Measurements from ENCODE around the gene ATOSB. TPM values are rescaled to one million over a fixed set of nuclear protein-coding genes. Genes with fewer than 3 reads are reported as not detected.

Gene ATOSB, protein sequence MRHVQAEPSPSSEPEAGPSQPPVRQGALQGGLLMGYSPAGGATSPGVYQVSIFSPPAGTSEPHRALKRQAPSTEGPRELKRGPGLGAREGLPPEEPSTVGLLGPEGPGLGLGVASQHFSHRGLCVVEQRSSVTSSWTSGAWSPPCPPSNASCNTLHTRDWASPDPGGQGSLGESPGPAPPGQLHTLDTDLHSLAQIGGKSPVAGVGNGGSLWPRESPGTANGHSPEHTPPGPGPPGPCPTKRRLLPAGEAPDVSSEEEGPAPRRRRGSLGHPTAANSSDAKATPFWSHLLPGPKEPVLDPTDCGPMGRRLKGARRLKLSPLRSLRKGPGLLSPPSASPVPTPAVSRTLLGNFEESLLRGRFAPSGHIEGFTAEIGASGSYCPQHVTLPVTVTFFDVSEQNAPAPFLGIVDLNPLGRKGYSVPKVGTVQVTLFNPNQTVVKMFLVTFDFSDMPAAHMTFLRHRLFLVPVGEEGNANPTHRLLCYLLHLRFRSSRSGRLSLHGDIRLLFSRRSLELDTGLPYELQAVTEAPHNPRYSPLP
- total RNA-seq: 31.8 and 38.5 TPM in 2 replicates

DNA sequence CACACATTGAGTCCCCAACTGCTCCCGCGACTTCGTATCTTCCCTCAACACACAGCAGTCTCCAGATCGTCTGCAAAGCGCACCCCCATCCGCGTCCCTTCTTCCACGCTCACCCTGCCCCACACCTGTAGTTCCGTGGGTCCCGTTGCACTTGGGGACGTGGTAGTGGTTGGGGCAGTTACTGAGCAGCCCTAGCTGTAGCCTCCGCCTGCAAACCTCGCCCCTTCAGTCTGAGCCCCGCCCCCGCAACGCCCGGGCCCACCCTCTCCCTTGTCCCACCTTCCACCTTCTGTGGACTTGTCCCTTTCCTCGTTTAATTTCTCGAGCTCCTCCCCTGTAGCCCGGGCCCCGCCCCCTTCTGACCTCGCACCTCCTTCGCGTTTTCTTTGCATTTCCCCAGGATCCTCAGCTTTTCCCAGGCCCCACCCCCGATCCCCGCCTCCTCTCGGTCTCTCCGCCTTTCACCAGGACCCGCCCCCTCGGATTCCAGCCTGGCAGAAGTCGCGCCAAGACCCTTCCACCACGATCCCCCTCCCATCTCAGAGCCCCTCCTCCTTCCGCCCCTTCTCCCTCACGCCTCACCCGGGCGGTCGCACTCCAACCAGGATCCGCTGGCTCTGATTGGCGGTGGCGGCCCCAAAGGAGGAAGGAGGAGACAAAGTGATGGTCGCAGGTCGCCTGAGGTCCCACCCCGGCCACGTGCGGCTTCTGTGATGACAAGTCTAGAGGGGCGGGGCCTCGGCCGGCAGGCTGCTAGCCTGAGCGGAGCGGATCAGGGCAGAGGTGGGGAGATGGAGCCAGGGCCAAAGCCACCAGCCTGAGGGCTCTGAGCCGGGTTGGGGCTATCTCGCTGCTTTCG lies at the start of gene ATOSB:
ATOSB (minus strand) TSS at position 183 of the 859 bp plus-strand sequence. CDS start 7,588 bp downstream, outside the sequence.

DNA sequence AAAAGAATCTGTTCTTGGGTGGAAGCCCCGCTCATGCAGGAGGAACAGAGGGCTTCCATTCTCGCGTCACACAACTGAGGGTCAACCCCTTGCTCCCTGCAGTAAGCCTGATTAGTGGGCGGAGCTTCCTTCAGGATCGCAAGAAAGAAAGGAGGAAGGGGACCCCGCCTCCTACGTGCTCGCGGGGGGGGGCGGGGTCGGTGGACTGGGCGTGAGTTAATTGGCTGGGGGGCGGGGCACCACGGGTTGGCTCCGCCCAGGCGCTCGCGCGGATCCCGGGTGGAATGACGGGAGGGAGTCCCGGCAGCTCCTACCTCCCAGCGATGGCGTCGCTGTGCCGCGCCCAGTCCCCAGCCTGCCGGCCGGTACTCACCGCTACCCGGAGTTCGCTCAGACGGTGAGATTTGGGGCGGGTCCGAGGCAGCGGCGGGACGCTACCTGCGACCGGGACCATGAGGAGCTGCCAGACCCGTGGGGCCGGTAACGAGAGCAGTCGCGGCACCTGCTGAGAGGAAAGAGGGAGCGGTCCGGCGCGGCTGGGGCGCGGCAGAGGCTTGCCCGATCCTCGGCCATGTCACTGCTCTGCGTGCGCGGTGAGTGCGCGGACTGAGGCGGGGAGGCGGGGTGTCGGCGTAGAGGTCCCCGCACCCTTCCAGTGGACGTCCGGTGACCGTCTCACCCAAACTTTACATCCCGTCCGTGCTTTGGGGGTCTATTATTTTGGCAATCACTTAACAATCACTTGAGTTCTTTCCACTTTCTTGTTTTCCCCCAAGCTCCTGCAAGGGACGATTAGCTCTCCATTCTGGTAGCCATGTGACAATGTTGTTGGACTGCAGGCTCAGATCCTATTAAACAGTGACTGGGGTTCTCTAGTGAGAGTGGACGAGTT lies 46.3 kb upstream of the ATOSB start, which contains the start of gene UNC13B:
UNC13B (plus strand) TSS at position 297 of the 892 bp plus-strand sequence; CDS start at position 572, 275 bp downstream.

DNA sequence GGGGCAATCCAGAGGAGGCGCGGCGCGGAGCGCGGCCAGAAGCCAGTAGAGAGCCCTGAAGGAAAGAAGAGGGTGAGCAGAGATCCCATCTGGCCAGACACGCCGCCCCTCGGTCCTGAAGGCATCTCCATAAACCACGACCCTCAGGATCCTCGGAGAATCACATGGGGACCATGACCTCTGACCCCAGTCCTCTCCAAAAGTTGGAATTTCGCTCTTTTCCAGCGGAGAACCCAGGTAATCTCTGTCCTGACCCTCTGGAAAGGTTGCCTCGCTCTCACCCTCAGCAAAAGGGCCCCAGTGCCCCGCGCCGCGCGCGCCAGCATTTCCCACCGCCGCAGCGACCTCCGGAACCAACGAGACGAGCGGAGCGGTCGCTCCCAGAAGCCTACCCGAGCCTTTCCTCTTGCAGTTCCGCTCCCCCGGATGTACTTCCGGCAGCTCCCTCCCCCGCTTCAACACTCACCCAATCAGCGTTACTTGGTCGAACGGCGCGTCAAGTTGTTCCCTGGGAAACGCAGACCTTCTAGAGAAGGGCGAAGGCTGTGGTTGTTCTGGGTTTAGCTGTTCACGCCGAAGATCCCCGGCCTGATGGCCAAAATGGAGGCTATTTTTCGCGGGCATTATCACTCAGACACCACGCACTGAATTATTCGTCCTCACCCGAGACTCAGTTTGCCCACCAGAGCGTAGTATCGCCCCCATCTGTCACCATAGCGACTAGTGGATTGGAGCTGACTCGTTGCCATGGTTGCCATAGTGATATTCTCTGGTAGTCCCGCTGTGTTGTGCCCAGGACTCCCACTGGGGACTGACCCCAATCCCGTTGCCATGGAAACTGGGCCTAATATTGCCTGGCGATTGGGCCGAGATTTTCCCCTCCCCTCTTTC lies 12.6 kb downstream of the ATOSB start, which contains the start of gene STOML2:
STOML2 (minus strand) TSS at position 363 of the 891 bp plus-strand sequence; CDS start at position 326, 37 bp downstream.

DNA sequence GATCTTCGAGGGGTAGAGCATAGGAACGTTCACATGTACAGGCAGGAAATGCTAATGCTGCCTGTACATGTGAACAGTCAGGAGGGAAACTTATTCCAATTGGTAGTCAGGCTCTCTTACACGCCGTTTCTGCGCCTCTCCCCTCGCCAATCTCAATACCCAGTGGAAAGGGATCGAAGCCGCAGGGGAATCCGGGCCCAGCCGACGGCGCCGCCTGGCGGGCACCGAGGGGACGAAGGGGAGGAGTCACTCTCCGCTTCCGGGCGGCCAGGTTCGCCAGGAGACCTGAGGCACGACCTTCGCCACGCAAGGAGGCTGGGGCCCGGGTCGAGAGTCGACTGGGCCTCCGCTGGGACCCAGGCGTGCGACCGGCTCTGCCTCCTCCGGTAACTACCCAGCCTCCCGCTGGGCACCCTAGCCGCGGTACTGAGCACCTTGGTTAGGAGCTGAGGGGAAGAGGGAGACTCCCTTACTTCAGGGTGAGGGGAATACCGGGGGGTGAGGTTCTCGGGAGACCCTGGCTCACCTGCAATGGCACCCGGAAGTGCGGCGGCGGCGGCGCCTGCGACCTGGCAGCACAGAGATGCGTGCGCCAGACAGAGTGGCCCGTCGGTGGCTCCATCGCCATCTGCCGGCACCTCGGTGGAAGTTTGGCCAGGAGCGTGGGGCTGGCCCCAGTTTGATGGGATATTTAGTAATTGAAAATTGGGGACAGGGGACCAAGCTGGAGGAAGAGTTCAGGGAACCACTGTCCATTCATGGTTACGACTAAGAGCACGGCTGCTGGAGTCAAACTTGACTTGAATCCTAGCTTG lies 19.4 kb downstream of the ATOSB start, which contains the start of gene PIGO:
PIGO (minus strand) TSS at position 557 of the 815 bp plus-strand sequence. CDS start 1,026 bp downstream, outside the sequence.

DNA sequence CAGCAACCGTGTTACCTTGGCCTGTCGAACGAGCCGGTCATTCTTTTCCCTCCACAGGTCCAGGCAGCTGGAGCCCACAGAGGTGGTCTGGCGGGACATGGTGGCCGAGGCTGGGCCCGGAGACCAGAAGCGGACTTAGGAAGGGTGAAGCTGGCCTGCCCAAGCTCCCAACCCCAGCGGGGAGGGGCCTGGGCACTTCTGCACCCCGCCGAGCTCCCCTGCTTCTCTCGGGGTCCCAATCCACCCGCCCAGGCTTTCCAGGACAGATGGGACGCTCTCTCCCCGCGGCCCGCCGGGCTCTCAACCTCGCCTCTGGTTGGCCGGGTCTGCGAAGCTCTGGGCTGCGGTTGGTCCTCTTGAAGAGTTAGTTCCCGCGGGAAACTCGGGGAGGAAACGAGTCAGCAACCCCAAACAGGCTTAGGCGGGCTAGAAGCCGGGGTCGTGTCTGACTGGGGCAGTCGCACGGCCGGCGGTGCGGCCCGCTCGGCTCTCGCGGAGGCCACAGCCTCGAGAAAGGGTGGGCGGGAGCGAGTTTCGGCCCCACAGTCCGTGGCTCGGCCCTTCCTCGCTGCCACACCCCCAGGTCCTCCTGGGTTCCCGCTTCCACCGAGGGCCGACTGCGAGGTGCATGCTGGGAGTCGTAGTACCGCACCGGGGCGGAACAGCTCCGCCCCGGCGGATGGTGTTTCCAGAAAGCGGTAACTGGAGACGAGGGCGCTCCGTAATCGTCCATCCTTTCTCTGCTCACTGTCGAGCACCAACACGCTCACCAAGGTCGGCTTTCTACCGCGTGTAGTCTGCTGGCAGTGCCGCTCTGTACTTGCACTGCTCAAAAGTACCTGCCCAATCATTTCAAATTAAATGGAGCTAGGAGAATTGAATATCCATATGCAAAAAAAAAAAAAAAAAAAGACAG lies 36.0 kb downstream of the ATOSB start, which contains the start of gene FANCG:
FANCG (minus strand) TSS at position 517 of the 916 bp plus-strand sequence; CDS start at position 99, 418 bp downstream.

DNA sequence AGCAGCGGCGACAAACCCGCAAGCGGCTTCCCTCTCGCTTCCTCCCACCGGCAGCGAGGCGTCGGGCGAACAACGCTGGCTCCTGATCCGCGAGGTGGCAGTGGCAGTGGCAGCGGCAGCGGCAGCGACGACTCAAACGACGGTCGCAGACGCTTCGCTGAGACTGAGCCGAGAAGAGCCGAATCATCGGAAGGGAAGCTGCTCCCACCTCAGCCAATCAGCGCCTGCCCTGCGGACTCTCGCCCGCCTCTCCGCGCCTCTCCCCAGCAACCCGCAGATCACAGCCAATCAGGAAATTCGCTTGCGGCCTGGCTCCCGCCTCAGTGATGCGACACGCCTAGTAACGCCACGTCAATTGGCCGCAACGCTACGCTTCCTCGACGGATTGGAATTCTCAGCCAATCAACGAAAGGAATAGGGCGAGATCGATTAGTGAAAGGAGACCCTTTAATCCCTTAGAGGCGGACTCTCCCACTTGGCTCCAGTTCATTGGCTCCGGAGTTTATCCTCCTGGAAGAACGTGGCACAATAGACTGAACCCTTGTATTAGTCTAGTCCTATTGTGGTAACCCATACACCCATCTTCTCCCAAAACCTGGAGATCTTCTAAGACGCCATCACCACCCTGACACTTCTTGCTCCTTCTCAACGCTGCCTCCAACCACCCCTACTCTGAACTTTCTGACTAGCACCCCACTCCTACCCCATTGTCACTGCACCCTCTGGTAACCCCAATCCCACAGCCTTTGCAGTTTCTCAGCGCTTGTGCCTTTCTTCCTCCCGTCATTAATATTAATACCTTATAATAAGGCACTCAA lies 43.0 kb downstream of the ATOSB start, which contains the start of gene VCP:
VCP (minus strand) TSS at position 165 of the 818 bp plus-strand sequence. CDS start 272 bp downstream, outside the sequence.

Other genes with a start within 250 kb of the ATOSB start
- gene PHF24, start 157.6 kb downstream of the ATOSB start, total RNA-seq: under 0.01 and 0.23 TPM in 2 replicates
- 17.1 and 20.7 TPM in 2 replicates for gene DNAJB5, start 126.1 kb downstream of the ATOSB start, total RNA-seq
- gene VCP, start 43.2 kb downstream of the ATOSB start, total RNA-seq: 272 and 305 TPM in 2 replicates
- 22.7 and 24.9 TPM in 2 replicates for gene FANCG, start 35.9 kb downstream of the ATOSB start, total RNA-seq
- 24.5 and 29.1 TPM in 2 replicates for gene PIGO, start 19.3 kb downstream of the ATOSB start, total RNA-seq
- gene STOML2, start 12.7 kb downstream of the ATOSB start, total RNA-seq: 214 and 230 TPM in 2 replicates
- gene UNC13B, start 46.1 kb upstream of the ATOSB start, total RNA-seq: 10.9 and 14.9 TPM in 2 replicates